Activated effector memory CD4-positive, alpha-beta T cell treated with Interleukin-2 at 50 U/mL for 16 hours (primary cell): ENCODE measurements around the gene SPPL2C.
A peak's percentile ranks its signal among the peaks of the same experiment; 100 is the strongest.

ENCODE experiments used
- DNase-seq: peaks from one replicate; pipeline ENCODE4 v3.0.0-alpha.2; 2020

Gene SPPL2C

GRCh38 chr17:45888392-45888791 is 43.7 kb downstream of the SPPL2C start:
- no peak for DNase-seq

GRCh38 chr17:45889579-45889978 is 44.9 kb downstream of the SPPL2C start:
- DNase-seq = no peak

GRCh38 chr17:45893725-45894021 is 49.0 kb downstream of the SPPL2C start:
- DNase-seq = no peak

- peak; percentile 73 for DNase-seq
Measured at GRCh38 chr17:45894022-45894784, 49.5 kb downstream of the SPPL2C start, which contains the start of gene MAPT. TSS of gene MAPT (plus strand) at chr17:45894554. CDS start at chr17:45962338, 67,784 bp downstream.

GRCh38 chr17:45895304-45895968 is 50.8 kb downstream of the SPPL2C start:
- DNase-seq = no peak

GRCh38 chr17:45895969-45896785 is 51.5 kb downstream of the SPPL2C start:
- no peak for DNase-seq
